HepG2 (cell line): ENCODE measurements around the gene NABP1. TPM values are rescaled to one million over a fixed set of nuclear protein-coding genes. Genes with fewer than 3 reads are reported as not detected.

ENCODE experiments used
- ATAC-seq: fragments of 200-7000 bp; cut with Tn5 transposase; 3 replicates; pipeline ENCODE4 v1.9.1; 2020; ENCODE audit warnings: mild to moderate bottlenecking, moderate library complexity
- BruUV-seq: library from RNA; stranded (reverse); fragments of 400-500 nt; replicated peaks from 2 replicates; lab custom pipeline; 2021; lab: Mats Ljungman, UMichigan
- CTCF ChIA-PET: fragments of 300-600 bp; formaldehyde crosslinking; extraction: SDS; loops from one replicate; lab custom pipeline; 2021; ENCODE audit warnings: low total read pairs, inconsistent platforms, low intra/inter-chr PET ratio; lab: Yijun Ruan, JAX
- POLR2A ChIA-PET: fragments of 350-600 bp; sonication (Branson Sonifier 250); formaldehyde crosslinking; loops from one replicate; lab custom pipeline; 2020; ENCODE audit warnings: antibody characterized with exemption, inconsistent platforms; lab: Yijun Ruan, JAX
- DNase-seq: peaks from one replicate; pipeline ENCODE4 v3.0.0-alpha.2; 2015; ENCODE audit warnings: low spot score
- FAIRE-seq: peaks from 3 replicates; lab custom pipeline; 2011; peaks lifted over from hg19 to GRCh38; lab: Jason Lieb, UNC
- H2AFZ ChIP-seq: one replicate; pipeline ENCODE4 v1.6.1; 2011; ENCODE audit warnings: low read length, inconsistent platforms
- H3K27ac ChIP-seq: fragments of 300-600 bp; 3 replicates; pipeline ENCODE4 v1.8.0; 2011; ENCODE audit warnings: mixed run types, mild to moderate bottlenecking, mixed read lengths, low read length, inconsistent platforms; ENCODE audit not compliant: insufficient read depth; ENCODE audit errors: extremely low read length
- H3K27me3 ChIP-seq, 2 experiments: fragments of 200-600 bp in 1 of 2; 2 replicates in 1 of 2; 3 replicates in 1 of 2; pipeline versions ENCODE4 v1.6.0 to v1.8.0; 2011; ENCODE audit warnings: low read length in 2 of 2, mild to moderate bottlenecking in 2 of 2, moderate library complexity in 2 of 2, inconsistent platforms in 1 of 2; ENCODE audit not compliant: insufficient read depth in 2 of 2, control insufficient read depth in 1 of 2
- H3K36me3 ChIP-seq, 2 experiments: fragments of 200-600 bp in 1 of 2; replicated peaks in 1 of 2; 2 replicates in 1 of 2; 3 replicates in 1 of 2; pipeline versions ENCODE4 v1.5.1 to v1.8.0; 2011; ENCODE audit warnings: low read length in 2 of 2, inconsistent platforms in 1 of 2; ENCODE audit not compliant: insufficient read depth in 2 of 2, control insufficient read depth in 1 of 2
- H3K4me1 ChIP-seq: 2 replicates; pipeline ENCODE4 v1.5.1; 2012; ENCODE audit warnings: low read length, inconsistent platforms; ENCODE audit not compliant: insufficient read depth
- H3K4me2 ChIP-seq: 2 replicates; pipeline ENCODE4 v1.6.0; 2011; ENCODE audit warnings: low read depth, low read length, inconsistent platforms
- H3K4me3 ChIP-seq, 3 experiments: fragments of 200-600 bp in 1 of 3; sonication (generic), shearing (Covaris generic) in 1 of 3; replicated peaks in 1 of 3; 2 replicates each; pipeline ENCODE4 v1.5.1; 2011 to 2016; ENCODE audit warnings: low read length in 3 of 3, inconsistent platforms in 2 of 3, low read depth in 2 of 3, mild to moderate bottlenecking in 2 of 3, control low read depth in 1 of 3, mixed read lengths in 1 of 3; ENCODE audit not compliant: insufficient read depth in 1 of 3
- H3K79me2 ChIP-seq: one replicate; pipeline ENCODE4 v1.6.1; 2011; ENCODE audit warnings: low read length, inconsistent platforms; ENCODE audit not compliant: insufficient read depth
- H3K9ac ChIP-seq: 2 replicates; pipeline ENCODE4 v1.6.0; 2011; ENCODE audit warnings: mild to moderate bottlenecking, low read depth, low read length, inconsistent platforms; ENCODE audit not compliant: insufficient read depth
- H3K9me3 ChIP-seq: 2 replicates; pipeline ENCODE4 v1.5.1; 2012; ENCODE audit warnings: mild to moderate bottlenecking, low read length
- H4K20me1 ChIP-seq: 2 replicates; pipeline ENCODE4 v1.6.0; 2011; ENCODE audit warnings: inconsistent platforms, mild to moderate bottlenecking, low read length, moderate library complexity; ENCODE audit not compliant: insufficient read depth
- IRX3 ChIP-seq: sonication (generic); formaldehyde crosslinking; IDR thresholded peaks from 2 replicates; pipeline ENCODE4 v1.8.1; 2023; ENCODE audit warnings: mild to moderate bottlenecking, low read depth, missing genetic modification reagents, borderline replicate concordance
- JARID2 ChIP-seq: sonication (generic); formaldehyde crosslinking; IDR thresholded peaks from 2 replicates; pipeline ENCODE4 v1.8.1; 2023; ENCODE audit warnings: missing genetic modification reagents, inconsistent platforms; ENCODE audit not compliant: insufficient replicate concordance
- KDM5B ChIP-seq: sonication (generic); formaldehyde crosslinking; IDR thresholded peaks from 2 replicates; pipeline ENCODE4 v1.4.0; 2020; ENCODE audit warnings: missing genetic modification reagents, mild to moderate bottlenecking, borderline replicate concordance
- PAWR ChIP-seq: sonication (generic); formaldehyde crosslinking; IDR thresholded peaks from 2 replicates; pipeline ENCODE4 v1.4.0; 2020; ENCODE audit warnings: missing genetic modification reagents, mild to moderate bottlenecking, borderline replicate concordance
- SAFB2 ChIP-seq: sonication (generic); formaldehyde crosslinking; IDR thresholded peaks from 2 replicates; pipeline ENCODE4 v1.5.1; 2020; ENCODE audit warnings: missing genetic modification reagents, low read depth, mild to moderate bottlenecking, borderline replicate concordance
- ZBTB20 ChIP-seq: sonication (generic); formaldehyde crosslinking; IDR thresholded peaks from 2 replicates; pipeline ENCODE4 v1.8.1; 2023; ENCODE audit warnings: missing genetic modification reagents, low read depth, mild to moderate bottlenecking, borderline replicate concordance
- ZNF615 ChIP-seq: sonication (generic); formaldehyde crosslinking; IDR thresholded peaks from 2 replicates; pipeline ENCODE4 v1.5.0; 2020; ENCODE audit warnings: mild to moderate bottlenecking, missing genetic modification reagents, borderline replicate concordance
- ZNF883 ChIP-seq: sonication (generic); formaldehyde crosslinking; IDR thresholded peaks from 2 replicates; pipeline ENCODE4 v1.5.1; 2020; ENCODE audit warnings: mild to moderate bottlenecking, missing genetic modification reagents; ENCODE audit errors: not compliant biosample characterization
- in situ Hi-C: cut with HindIII; loops from 2 replicates; pipeline ENCODE4 v1.10.0; 2017; ENCODE audit warnings: low pct_unique_long_range_greater_than_20kb; ENCODE audit not compliant: extremely low pct_ligation_motif_present
- intact Hi-C: fragments of 100-400 bp; cut with micrococcal nuclease; formaldehyde crosslinking; loops from one replicate; pipeline ENCODE4 v1.10.0; 2022; ENCODE audit not compliant: unreplicated experiment
- polyA plus RNA-seq, 8 experiments: library from polyadenylated mRNA; depleted of rRNA in 3 of 8; stranded (reverse) in 7 of 8; unstranded in 1 of 8; fragments of >200 nt; fragmentation: Illumina TruSeq in 4 of 8; extraction: Trizol in 4 of 8; gene quantifications; 2 replicates each; pipeline versions ENCODE4 v1.2.1 to v1.2.3, GENCODE V29; 2011 to 2016; ENCODE audit warnings: low read depth in 4 of 8, missing spikeins in 1 of 8, mixed read lengths in 1 of 8; ENCODE audit not compliant: insufficient read depth in 1 of 8
- total RNA-seq, 5 experiments: library from RNA; depleted of rRNA; stranded (reverse); fragments of >200 nt; fragmentation: Illumina TruSeq; extraction: Trizol; gene quantifications; 2 replicates each; pipeline ENCODE4 v1.2.3, GENCODE V29; 2016; ENCODE audit warnings: low read depth in 1 of 5
- TF ChIP-seq, protein P1 (sequence below): sonication (generic); formaldehyde crosslinking; IDR thresholded peaks from 2 replicates; pipeline ENCODE4 v1.5.0; 2020; ENCODE audit warnings: missing genetic modification reagents
- TF ChIP-seq, protein P2 (sequence below): sonication (generic); formaldehyde crosslinking; IDR thresholded peaks from 2 replicates; pipeline ENCODE4 v1.4.0; 2020; ENCODE audit warnings: mild to moderate bottlenecking, low read depth, missing genetic modification reagents
- TF ChIP-seq, protein P3 (sequence below): sonication (generic); formaldehyde crosslinking; IDR thresholded peaks from 2 replicates; pipeline ENCODE4 v1.5.0; 2020; ENCODE audit warnings: mild to moderate bottlenecking, missing genetic modification reagents, borderline replicate concordance
- TF ChIP-seq, protein P4 (sequence below): IDR thresholded peaks from 2 replicates; pipeline ENCODE4 v1.4.0; 2020; ENCODE audit warnings: mild to moderate bottlenecking, missing genetic modification reagents

NABP1 gene
- total and polyA plus RNA-seq, 2 of the 13 experiments (the other 11 are each of a cell fraction or from before 2014, with no cell fraction given): 14.9 to 19.8 TPM

DNA sequence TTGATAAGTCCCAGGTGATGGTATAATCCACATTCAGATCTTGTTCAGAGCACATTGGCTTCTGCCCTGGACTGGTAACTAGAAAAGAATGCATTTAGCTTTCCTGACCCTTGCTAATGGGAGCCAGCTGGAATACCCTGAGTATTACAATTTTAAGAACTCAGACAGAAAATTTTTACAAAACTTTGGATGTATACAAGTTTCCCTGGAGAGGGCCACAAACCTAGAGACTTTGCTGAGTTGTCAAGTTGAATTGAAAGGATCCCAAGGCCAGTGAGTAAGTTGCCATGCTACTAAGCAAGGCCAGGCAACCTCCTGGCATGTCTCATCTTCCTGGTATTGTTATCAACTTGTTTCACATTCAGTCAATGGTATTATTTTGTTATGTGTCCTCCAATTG, 20.0 kb upstream of the NABP1 start:
- Histone ChIP-seq H3K4me2 (no peak overlapping the region), H4K20me1 (no peaks in the 10 kb centered on the region), H3K4me3 (no peak overlapping the region), H3K79me2 (no peaks in the 10 kb centered on the region), H2AFZ (no peak overlapping the region), H3K27ac (no peak overlapping the region), H3K9me3 (no peaks in the 10 kb centered on the region), H3K36me3 (no peaks in the 10 kb centered on the region), H3K27me3 (no peaks in the 10 kb centered on the region), H3K9ac (no peak overlapping the region), H3K4me1 (peaks cover 14% of the 10 kb centered on the region)
- intact Hi-C loops: no loop called here
- no TSS peak for BruUV-seq
- ATAC-seq: no peak
- POLR2A ChIA-PET: interaction anchor here (1.4 kb wide), 1 partner anchor 20 kb away, joined by 4 read pairs; the partner anchor contains the start of gene NABP1
- no peak for DNase-seq
- CTCF ChIA-PET: no interaction called here
- in situ Hi-C loops: no loop called here
- no peak for FAIRE-seq
- TF ChIP-seq SAFB2 (CRISPR knock-in tag): no peak
- TF ChIP-seq ZBTB20 (CRISPR knock-in tag): no peak
- TF ChIP-seq ZNF615 (CRISPR knock-in tag): no peak
- no peak for TF ChIP-seq KDM5B
- TF ChIP-seq, protein P1, sequence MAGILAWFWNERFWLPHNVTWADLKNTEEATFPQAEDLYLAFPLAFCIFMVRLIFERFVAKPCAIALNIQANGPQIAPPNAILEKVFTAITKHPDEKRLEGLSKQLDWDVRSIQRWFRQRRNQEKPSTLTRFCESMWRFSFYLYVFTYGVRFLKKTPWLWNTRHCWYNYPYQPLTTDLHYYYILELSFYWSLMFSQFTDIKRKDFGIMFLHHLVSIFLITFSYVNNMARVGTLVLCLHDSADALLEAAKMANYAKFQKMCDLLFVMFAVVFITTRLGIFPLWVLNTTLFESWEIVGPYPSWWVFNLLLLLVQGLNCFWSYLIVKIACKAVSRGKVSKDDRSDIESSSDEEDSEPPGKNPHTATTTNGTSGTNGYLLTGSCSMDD (CRISPR knock-in tag): no peak
- no peak for TF ChIP-seq JARID2 (CRISPR knock-in tag)
- TF ChIP-seq, protein P2, sequence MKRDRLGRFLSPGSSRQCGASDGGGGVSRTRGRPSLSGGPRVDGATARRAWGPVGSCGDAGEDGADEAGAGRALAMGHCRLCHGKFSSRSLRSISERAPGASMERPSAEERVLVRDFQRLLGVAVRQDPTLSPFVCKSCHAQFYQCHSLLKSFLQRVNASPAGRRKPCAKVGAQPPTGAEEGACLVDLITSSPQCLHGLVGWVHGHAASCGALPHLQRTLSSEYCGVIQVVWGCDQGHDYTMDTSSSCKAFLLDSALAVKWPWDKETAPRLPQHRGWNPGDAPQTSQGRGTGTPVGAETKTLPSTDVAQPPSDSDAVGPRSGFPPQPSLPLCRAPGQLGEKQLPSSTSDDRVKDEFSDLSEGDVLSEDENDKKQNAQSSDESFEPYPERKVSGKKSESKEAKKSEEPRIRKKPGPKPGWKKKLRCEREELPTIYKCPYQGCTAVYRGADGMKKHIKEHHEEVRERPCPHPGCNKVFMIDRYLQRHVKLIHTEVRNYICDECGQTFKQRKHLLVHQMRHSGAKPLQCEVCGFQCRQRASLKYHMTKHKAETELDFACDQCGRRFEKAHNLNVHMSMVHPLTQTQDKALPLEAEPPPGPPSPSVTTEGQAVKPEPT: no peak
- TF ChIP-seq IRX3: no peak
- TF ChIP-seq, protein P3, sequence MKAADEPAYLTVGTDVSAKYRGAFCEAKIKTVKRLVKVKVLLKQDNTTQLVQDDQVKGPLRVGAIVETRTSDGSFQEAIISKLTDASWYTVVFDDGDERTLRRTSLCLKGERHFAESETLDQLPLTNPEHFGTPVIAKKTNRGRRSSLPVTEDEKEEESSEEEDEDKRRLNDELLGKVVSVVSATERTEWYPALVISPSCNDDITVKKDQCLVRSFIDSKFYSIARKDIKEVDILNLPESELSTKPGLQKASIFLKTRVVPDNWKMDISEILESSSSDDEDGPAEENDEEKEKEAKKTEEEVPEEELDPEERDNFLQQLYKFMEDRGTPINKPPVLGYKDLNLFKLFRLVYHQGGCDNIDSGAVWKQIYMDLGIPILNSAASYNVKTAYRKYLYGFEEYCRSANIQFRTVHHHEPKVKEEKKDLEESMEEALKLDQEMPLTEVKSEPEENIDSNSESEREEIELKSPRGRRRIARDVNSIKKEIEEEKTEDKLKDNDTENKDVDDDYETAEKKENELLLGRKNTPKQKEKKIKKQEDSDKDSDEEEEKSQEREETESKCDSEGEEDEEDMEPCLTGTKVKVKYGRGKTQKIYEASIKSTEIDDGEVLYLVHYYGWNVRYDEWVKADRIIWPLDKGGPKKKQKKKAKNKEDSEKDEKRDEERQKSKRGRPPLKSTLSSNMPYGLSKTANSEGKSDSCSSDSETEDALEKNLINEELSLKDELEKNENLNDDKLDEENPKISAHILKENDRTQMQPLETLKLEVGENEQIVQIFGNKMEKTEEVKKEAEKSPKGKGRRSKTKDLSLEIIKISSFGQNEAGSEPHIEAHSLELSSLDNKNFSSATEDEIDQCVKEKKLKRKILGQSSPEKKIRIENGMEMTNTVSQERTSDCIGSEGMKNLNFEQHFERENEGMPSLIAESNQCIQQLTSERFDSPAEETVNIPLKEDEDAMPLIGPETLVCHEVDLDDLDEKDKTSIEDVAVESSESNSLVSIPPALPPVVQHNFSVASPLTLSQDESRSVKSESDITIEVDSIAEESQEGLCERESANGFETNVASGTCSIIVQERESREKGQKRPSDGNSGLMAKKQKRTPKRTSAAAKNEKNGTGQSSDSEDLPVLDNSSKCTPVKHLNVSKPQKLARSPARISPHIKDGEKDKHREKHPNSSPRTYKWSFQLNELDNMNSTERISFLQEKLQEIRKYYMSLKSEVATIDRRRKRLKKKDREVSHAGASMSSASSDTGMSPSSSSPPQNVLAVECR (CRISPR knock-in tag): no peak
- no peak for TF ChIP-seq PAWR (CRISPR knock-in tag)
- TF ChIP-seq, protein P4, sequence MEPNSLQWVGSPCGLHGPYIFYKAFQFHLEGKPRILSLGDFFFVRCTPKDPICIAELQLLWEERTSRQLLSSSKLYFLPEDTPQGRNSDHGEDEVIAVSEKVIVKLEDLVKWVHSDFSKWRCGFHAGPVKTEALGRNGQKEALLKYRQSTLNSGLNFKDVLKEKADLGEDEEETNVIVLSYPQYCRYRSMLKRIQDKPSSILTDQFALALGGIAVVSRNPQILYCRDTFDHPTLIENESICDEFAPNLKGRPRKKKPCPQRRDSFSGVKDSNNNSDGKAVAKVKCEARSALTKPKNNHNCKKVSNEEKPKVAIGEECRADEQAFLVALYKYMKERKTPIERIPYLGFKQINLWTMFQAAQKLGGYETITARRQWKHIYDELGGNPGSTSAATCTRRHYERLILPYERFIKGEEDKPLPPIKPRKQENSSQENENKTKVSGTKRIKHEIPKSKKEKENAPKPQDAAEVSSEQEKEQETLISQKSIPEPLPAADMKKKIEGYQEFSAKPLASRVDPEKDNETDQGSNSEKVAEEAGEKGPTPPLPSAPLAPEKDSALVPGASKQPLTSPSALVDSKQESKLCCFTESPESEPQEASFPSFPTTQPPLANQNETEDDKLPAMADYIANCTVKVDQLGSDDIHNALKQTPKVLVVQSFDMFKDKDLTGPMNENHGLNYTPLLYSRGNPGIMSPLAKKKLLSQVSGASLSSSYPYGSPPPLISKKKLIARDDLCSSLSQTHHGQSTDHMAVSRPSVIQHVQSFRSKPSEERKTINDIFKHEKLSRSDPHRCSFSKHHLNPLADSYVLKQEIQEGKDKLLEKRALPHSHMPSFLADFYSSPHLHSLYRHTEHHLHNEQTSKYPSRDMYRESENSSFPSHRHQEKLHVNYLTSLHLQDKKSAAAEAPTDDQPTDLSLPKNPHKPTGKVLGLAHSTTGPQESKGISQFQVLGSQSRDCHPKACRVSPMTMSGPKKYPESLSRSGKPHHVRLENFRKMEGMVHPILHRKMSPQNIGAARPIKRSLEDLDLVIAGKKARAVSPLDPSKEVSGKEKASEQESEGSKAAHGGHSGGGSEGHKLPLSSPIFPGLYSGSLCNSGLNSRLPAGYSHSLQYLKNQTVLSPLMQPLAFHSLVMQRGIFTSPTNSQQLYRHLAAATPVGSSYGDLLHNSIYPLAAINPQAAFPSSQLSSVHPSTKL (CRISPR knock-in tag): no peak
- no peak for TF ChIP-seq ZNF883 (CRISPR knock-in tag)
